ENCODE results near the gene COL2A1. TPM values are rescaled to one million over a fixed set of nuclear protein-coding genes. Genes with fewer than 3 reads are reported as not detected.

COL2A1 gene
- total RNA-seq, 2 donors from 2014 or later: not detected

- DNase-seq (ENCODE audit: low spot score): peak; percentile 73
- intact Hi-C loops (cut with DNase I): no loop called here
Observed at GRCh38 chr12:47981496-47982260, 22.6 kb downstream of the COL2A1 start.

DNA sequence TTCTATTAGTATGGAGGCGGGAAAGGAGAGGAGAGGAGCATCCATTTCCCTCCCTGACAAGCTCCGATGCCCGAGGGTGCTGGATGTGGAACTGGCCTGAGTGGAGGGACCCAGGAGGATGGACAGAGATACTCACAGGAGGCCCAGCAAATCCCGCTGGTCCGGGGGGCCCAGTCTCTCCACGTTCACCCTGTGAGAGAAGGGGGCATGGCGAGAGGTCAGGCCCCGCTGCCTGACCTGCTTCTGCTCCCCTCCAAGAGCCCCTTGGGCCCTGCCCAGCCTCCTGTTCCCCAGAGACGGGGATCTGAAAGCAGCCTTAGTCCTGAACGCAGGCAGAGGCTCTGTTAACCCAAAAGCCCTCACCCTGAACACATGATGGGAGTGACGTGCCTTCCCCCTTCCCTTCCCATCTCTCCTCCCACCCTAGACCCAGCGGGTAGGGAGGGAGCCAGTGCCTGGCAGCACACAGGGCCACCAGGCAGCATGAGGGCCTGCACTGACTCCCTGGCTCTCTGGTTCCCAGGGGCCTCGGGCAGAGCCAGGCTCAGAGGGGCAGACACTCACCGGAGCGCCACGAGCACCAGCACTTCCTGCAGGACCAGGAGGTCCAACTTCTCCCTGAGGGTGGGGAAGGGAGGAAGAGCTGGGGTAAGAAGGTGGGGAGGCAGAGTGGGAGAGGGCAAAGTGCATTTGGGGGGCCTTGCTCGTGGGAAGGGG, 23.3 kb downstream of the COL2A1 start:
- intact Hi-C loops (cut with DNase I): no loop called here
- peak; percentile 78 for DNase-seq (ENCODE audit: low spot score)

- intact Hi-C loops (cut with DNase I): no loop called here
- peak; percentile 69 for DNase-seq (ENCODE audit: low spot score)
Observed at GRCh38 chr12:47980197-47980596, 24.1 kb downstream of the COL2A1 start.

- DNase-seq (ENCODE audit: low spot score): peak; percentile 64
- intact Hi-C loops (cut with DNase I): no loop called here
Observed at GRCh38 chr12:47979686-47980085, 24.6 kb downstream of the COL2A1 start.

DNA sequence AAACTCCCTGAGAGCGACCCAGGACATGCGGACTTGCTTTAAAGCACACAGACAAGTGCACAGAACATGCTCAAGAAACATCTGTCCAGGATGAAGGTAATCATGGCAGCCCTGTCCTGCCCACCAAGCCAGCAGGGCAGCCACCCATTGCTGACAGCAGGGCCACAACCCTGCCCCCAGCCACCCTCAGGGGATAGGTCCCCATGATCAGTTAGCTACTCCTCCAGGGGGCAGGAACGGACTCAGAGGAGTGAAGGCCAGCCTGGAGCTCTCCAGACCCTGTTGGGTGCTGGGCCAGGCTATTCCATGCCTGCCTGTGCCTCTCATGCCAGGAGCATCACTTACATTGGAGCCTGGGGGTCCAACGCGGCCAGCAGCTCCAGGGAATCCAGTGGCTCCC, 25.1 kb downstream of the COL2A1 start:
- intact Hi-C loops (cut with DNase I): no loop called here
- DNase-seq (ENCODE audit: low spot score): peak; percentile 62

- intact Hi-C loops (cut with DNase I): no loop called here
- DNase-seq (ENCODE audit: low spot score): peak; percentile 58
Observed at GRCh38 chr12:47978598-47978873, 25.7 kb downstream of the COL2A1 start.

GRCh38 chr12:47977772-47978597, 26.3 kb downstream of the COL2A1 start:
- peak; percentile 72 for DNase-seq (ENCODE audit: low spot score)
- intact Hi-C loops (cut with DNase I): no loop called here

DNA sequence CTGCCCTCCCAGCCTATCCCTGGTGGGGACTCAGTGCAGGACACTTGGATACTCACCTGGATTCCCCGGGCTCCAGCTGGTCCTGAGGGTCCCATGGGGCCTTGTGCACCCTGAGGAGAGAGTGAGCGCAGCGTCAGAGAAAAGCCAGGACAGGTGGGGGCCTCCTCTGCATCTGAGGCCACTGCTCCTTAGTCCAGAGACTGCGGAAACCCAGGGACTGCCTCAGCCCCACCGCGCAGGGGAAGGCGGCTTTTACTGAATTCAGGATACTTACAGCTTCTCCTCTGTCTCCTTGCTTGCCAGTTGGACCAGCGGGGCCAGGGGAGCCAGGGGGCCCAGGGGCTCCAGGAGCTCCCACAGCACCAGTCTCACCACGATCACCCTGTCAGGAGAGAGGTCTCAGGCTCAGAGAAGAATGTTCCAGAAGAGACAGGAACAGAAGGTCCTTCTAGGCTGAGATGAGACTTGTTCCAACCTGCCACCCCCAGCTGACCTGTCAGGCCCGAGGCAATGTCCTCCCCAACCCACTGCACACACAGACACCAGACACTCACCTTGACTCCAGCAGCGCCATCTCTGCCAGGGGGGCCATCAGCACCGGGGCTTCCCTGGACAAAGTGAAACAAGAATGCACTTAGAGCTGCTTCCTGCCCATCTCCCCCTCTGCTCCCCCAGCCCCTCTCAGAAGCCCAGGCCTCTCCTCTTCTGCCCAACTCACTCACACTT, 27.1 kb downstream of the COL2A1 start:
- peak; percentile 78 for DNase-seq (ENCODE audit: low spot score)
- intact Hi-C loops (cut with DNase I): no loop called here

- peak; percentile 74 for DNase-seq (ENCODE audit: low spot score)
- intact Hi-C loops (cut with DNase I): no loop called here
Observed at GRCh38 chr12:47975816-47976215, 28.5 kb downstream of the COL2A1 start.

DNA sequence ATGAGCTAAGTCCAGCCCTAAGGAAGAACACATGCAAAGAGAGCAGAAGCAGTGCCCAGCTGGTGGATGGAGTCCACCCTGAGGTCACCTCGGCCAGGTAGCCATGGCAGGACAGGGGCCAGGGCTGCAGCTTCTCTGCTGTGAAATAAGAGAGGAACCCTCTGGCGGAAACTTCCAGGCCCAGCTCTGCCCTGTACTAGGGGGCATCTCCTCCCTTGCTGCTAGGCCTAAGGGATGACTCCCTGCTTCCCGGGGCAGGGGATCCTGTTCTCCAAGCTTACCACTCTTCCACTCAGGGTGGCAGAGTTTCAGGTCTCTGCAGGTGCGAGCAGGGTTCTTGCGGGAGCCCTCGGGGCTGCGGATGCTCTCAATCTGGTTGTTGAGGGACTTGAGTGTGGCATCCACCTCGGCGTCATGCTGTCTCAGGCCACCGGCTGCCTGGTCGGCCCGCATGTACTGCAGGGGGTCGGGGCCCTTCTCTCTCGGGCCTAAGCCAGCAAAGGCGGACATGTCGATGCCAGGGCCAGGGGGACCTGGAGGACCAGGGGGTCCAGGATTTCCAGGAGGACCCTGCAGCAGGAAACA, 29.1 kb downstream of the COL2A1 start:
- peak; percentile 74 for DNase-seq (ENCODE audit: low spot score)
- intact Hi-C loops (cut with DNase I): no loop called here

DNA sequence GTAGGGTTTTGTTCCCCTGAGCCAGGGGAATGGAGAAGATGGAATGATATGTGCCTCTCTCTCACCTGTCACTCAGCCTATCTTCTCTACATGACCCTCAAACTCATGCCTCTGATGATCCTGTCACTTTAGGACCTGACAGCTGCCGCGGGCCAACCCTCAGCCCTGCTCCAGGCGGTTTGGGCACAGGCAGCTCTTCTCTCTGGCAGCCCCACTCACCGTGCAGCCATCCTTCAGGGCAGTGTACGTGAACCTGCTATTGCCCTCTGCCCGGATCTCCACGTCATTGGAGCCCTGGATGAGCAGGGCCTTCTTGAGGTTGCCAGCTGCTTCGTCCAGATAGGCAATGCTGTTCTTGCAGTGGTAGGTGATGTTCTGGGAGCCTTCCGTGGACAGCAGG, 30.4 kb downstream of the COL2A1 start:
- intact Hi-C loops (cut with DNase I): no loop called here
- DNase-seq (ENCODE audit: low spot score): peak; percentile 67

DNA sequence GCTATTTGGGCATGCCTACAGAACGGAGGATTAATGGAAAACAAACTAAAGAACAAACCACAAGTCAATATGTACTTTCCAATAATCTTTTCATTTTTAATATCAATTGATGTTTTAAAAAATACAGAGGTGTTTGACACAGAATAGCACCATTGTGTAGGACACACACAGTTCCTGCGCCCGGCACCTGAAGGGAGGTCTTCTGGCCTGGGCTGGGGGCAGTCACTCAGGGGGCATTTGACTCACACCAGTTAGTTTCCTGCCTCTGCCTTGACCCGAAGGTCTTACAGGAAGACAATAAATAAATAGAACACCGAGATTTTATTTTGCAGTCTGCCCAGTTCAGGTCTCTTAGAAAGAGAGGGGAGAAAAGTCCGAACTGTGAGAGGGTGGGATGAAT, 31.4 kb downstream of the COL2A1 start:
- intact Hi-C loops (cut with DNase I): no loop called here

GRCh38 chr12:47970843-47971242, 33.4 kb downstream of the COL2A1 start:
- intact Hi-C loops (cut with DNase I): no loop called here

More for the DNA sequence above, 31.4 kb downstream of the COL2A1 start:
- DNase-seq (ENCODE audit: low spot score): no peak

GRCh38 chr12:47969845-47970244, 34.4 kb downstream of the COL2A1 start:
- DNase-seq (ENCODE audit: low spot score): no peak
- intact Hi-C loops (cut with DNase I): no loop called here

More at GRCh38 chr12:47970843-47971242, 33.4 kb downstream of the COL2A1 start:
- DNase-seq (ENCODE audit: low spot score): no peak

GRCh38 chr12:47967461-47968321, 36.6 kb downstream of the COL2A1 start:
- intact Hi-C loops (cut with DNase I): no loop called here
- DNase-seq (ENCODE audit: low spot score): no peak

DNA sequence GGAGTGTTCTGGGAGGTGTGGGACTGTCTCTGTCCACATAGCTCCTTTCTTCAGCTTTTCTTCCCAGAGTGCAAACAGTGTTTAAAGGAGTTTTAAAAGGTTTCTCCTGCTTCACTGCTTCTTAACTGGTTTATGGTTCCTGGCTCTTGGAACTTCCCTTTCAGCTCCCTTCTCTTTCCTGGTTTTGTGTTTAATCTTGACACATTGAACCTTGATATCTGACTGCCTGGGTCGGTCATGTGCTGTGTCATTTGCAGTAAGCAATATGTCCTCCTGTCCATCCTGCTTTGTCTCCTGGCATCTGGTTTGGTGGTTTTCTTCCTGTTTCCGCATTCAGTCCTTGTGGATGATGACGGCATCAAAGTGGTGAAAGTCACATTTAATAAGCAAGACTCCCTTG, 38.7 kb downstream of the COL2A1 start:
- intact Hi-C loops (cut with DNase I): no loop called here
- DNase-seq (ENCODE audit: low spot score): no peak

- intact Hi-C loops (cut with DNase I): no loop called here
- DNase-seq (ENCODE audit: low spot score): peak; percentile 51
Observed at GRCh38 chr12:47964106-47964728, 40.1 kb downstream of the COL2A1 start.

All from posterior vena cava (tissue), 2 donors.